HG03103 (cell line): ENCODE data around the gene ABCC1.

ENCODE experiments used
- ATAC-seq: cut with Tn5 transposase; IDR thresholded peaks from one replicate; pipeline ENCODE4 v1.9.1; 2021; ENCODE audit warnings: low read depth; ENCODE audit not compliant: unreplicated experiment

Gene ABCC1

DNA sequence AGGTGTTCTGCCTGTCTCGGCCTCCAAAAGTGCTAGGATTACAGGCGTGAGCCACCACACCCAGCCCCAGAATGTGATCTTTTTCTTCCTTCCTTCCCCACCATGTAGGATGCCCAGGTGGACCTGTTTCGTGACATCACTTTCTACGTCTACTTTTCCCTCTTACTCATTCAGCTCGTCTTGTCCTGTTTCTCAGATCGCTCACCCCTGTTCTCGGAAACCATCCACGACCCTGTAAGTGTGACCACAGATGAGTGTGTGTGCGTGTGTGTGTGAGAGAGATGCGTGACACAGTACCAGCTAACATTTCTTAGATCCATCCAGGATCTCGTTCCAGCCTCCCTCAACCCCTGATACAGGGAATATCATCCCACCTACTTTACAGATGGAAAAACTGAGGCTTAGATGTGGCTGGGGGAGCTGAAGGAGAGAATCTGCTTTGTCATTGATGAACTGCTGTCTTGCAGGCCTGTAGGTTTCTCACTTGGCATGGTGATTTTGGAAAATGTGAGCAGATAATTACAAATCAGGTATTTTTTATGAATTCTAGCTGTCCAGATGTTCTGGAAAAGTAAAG, 67.1 kb downstream of the ABCC1 start:
- no peak for ATAC-seq

DNA sequence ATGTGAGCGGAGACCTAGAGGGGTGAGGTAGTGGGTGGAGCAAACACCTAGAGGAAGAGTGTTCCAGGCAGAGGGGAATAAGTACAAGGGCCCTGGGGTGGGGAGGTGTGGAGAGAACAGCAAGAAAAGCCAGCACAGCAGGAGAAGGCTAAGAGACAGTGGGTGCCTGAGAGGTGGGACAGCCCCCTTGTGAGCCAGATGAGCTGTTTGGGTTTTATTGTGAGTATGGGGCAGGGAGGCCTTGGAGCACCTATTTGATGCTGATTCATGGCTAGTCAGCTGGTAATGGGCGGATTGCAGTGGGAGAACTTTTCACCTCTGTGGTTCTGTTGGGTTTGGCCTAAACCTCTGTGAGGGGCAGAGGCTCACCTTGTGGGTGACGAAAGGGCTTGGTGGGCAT, 68.4 kb downstream of the ABCC1 start:
- ATAC-seq = no peak

DNA sequence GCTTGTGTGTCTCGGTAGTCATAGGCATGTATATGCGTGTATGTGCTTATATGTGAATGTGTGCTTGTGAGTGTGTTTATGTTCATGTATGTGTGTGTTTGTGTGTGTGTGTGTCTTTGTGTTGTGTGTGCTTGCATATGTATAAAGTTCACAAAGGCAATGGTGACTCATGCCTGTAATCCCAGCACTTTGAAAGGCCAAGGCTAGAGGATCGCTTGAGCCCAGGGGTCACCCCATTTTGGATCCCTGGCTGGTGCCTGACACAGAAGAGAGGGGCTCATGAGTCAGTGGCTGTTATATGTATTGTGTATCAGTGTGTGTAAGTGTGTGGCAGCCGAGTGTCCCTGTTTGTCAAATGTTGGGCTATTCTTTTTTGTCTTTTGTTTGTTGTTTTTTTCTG, 69.3 kb downstream of the ABCC1 start:
- ATAC-seq = no peak

DNA sequence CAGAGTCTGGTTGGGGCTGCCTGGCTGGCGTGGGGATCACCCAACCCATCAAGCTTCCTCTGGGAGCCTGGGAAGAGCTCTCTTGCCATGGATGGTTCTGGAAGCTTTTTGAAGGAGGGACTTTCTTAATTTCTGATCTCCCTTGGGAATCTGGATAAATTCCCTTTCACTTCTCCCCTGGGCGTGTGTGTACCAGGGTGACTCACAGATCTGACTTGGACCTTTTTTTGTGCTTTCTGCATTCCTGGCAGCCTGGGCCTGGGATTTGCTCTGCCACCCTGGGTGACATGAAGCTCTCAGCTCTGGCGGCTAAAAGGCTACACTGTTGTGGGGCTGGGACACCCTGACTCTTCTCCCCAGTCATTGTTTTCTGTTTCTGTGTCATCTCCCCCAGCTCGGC, 70.1 kb downstream of the ABCC1 start:
- no peak for ATAC-seq

DNA sequence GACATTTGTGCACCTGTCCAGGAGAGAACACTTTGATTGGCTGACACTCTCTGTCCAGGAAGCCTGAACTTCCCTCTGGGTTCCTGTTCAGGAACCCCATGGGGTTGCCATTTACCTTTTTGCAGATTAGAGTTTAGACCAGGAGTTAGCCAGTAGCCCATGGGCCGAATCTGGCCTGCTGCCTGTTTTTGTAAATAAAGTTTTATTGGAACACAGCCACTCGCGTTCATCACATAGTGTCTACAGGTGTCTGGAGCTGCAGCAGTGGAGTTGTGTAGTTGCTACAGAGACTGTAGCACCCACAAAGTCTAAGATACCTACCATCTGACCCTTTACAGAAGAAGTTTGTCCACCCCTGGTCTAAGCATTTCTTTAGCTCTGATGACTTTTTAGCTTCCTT, 70.9 kb downstream of the ABCC1 start:
- no peak for ATAC-seq

DNA sequence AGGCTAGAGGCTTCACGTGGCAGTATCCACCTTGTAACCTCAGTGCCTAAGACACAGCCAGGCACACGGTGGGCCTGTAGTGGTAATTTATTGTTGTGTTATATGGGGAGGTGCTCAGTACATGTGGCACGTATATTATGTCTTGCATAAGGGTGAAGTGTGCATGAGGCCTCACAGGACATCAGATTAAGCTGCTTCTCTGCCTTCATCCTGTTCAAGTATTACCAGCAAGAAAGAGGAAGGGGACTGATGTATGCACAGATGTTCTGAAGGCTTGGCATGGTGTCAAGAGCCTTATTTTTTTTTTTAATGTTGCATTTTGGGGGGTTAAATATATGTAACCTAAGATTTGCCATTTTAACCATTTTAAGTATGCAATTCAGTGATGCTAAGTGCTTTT, 71.6 kb downstream of the ABCC1 start:
- no peak for ATAC-seq

DNA sequence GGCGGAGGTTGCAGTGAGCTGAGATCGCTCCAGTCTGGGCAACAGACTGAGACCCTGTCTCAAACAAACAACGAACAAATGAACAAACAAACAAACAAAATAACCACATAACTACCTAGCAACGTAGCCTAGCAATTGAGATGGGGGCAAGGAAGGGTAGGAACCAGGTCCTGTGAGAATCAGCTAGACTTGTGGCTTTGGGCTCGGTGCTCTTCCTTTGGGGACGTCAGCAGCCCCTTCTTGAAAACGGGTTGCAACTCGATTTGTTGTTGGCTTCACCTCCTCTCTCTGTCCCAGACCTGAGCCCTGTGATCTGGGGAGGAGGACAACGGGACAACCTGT, 72.2 kb downstream of the ABCC1 start:
- no peak for ATAC-seq

DNA sequence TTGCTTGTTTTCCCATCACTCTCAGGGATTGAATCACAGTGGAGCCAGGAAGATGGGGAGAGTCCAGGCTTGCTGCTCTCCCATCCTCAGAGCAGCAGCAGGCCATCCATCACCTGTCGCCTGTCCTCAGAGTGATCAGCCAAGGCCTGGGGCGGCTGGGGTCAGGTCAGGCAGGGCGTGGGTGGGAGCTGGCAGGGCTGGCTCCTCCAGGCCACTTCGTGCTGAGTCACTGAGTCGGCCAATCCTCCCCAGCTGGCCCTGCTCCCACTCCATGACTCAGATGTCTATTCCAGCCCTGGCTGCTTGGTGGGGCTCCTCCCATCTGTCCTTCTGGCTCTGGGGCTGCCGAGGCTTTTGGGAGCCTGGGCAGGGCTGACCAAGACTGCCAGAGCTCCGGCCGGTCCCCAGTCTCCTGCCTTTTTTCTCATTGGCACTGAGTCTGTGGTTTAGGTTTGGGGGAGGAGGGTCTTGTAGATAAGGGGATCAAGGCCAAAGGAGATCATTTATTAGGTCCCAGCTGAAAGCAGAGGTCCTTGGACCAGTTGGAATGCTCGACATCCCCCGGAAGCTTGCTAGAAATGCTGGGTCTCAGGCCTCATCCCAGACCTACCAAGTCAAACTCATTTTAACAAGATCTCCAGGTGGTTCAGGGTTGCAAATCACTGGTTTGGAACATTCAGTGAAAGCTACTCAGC, 72.7 kb downstream of the ABCC1 start:
- no peak for ATAC-seq

DNA sequence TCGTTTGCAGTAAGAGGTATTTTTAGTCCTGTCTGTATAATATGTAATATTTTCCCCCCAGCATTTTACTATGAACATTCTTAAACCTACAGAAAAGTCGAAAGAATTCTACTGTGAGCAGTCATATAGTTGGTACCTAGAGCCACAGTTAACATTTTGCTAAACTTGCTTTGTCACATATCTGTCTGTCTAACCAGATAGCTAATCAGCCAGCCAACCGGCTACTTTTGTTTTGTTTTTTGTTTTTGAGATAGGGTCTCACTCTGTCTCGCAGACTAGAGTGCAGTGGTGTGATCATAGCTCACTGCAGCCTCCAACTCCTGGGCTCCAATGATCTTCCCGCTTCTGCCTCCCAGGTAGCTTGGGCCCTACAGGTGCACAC, 73.3 kb downstream of the ABCC1 start:
- no peak for ATAC-seq

DNA sequence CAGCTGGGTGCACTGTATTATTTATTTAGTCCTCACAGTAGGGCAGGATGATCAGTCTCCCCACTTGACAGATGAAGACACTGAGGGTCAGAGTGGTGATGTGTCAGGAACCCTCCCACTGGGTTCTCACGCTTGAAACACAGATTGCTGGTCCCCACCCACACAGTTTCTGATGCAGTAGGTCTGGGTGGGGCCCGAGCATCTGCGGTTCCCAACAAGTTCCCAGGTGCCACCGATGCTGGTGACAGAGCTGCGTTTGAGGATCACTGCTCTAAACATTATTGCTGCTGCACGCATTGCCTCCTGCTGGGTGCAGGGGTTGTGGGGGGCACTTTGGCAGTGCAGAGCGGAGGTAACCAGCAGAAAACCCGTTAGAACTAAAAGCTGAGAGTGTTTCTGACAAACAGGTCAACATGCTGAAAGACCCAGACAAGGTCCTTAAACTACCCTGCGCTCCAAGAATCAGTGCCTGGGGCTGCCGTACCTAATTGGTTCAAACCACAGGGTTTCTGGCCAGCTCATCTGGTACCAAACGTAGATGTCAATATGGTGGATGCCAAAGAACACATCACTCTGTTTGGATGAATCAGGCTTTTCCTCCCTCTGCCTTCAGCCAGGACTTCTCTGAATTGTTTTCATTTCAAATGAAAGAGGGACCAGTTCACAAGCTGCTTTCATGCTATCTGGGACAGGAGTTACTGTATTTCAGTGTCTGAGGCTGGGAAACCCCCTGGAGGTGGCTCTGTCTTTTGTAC, 76.0 kb downstream of the ABCC1 start:
- ATAC-seq = no peak

DNA sequence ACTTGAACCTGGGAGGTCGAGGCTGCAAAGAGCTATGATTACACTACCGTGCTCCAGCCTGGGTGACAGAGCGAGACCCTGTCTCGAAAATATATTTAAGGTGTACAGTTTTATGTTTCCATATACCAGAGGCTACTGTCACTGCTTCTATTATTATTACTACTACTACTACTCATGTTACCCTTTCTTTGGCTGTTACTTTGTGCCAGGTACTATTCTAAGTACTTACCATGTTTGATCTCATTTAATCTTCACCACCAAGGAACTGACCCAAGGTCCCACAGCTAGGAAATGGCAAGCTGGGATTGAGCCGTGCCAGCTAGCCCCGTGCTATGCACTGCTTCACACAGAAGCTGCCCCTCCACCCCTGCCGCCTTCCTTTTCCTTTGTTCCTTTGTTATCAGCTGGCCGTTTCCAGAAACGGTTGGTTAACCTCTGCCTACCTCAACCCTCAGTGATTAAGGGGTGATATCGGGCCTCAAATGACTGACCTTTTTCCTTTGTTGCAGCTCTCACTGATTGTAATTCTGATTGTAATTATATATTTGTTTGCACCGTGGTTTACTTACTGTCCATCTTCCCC, 78.4 kb downstream of the ABCC1 start:
- no peak for ATAC-seq

DNA sequence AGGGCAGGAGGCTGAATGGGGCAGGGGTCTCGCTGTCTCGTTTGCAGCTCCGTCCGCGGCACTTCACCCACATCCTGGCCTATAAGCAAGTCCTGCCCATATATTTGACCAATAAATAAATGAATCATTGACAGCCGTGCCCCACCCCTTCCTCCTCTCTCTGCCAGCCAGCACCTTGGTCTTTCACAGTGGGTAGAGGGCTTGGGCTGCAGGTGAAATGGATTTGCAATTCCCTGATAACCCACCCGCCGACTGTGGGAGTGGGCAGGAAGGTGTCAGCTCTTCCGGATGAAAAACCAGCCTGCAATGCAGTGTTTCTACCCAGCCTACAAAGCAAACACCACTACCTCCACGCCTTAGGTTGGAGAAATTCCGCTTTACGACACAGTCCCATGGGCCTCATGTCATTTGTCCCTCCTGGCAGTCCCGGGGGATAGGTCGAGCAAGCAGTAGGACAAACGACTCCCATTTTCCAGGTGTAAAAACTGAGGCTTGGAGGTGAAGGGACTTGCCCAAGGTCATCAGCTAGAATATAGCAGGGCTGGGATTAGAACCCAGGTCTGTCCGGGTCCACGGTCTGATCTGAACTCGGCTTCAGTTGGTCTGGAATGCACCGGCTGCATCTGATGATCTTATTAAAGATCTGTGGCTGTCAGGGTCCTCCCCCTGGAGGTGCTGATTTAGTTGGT, 79.0 kb downstream of the ABCC1 start:
- ATAC-seq = no peak

DNA sequence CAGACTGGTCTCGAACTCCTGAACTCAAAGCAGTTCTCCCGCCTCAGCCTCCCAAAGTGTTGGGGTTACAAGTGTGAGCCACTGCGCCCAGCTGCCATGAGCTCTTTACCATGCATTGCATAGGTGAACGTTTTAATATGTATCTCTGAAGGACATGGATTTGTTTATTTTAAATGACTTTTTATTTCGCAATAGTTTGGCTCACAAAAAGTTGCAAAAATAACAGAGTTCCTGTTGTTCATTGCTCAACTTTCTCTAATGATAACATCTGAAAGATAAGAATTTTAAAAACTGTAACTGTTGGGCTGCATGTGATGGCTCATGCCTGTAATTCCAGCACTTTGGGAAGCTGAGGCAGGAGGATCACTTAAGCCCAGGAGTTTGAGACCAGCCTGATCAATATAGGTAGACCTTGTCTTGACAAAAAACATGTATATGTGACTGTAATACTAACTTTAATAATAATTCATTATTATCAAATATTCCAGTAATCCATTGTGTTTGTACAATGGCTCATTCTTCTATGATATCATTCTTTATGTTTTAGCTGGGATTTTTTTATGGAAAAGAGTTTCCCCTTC, 80.1 kb downstream of the ABCC1 start:
- no peak for ATAC-seq

DNA sequence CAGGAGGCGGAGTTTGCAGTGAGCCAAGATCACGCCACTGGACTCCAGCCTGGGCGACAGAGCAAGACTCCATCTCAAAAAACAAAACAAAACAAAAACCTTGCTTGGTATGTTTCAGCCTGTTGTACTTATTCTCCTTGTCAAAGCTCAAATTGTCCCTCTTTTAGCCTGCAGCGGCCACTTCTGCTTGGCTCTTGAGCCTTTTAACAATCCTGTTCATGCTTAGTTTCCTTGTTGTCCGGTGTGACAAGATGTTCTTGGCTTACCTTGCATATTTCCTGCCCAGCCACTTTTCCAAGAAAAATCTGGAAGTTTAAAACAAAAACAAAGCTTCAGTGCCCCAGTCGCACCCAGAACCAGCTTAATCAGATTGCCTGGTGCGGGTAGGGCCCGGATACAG, 81.0 kb downstream of the ABCC1 start:
- ATAC-seq = no peak

DNA sequence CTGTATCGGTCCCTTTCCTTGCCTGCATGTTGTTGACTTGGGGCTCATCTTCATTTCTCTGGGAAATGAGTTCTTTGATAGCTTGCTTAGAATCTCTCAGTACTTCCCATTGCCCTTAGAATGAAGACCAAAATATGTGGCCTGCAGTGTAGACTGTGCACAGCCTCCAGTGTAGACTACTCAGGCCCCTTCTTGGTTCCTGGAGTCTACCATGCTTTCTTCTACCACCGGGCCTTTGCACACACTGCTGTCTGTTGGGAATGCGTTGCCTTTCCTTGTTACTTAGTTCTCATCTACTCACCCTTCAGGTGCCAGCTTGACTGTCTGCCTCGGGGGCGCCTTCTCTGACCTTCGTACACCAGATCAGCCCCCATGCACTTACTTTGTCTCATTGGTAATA, 82.0 kb downstream of the ABCC1 start:
- no peak for ATAC-seq

DNA sequence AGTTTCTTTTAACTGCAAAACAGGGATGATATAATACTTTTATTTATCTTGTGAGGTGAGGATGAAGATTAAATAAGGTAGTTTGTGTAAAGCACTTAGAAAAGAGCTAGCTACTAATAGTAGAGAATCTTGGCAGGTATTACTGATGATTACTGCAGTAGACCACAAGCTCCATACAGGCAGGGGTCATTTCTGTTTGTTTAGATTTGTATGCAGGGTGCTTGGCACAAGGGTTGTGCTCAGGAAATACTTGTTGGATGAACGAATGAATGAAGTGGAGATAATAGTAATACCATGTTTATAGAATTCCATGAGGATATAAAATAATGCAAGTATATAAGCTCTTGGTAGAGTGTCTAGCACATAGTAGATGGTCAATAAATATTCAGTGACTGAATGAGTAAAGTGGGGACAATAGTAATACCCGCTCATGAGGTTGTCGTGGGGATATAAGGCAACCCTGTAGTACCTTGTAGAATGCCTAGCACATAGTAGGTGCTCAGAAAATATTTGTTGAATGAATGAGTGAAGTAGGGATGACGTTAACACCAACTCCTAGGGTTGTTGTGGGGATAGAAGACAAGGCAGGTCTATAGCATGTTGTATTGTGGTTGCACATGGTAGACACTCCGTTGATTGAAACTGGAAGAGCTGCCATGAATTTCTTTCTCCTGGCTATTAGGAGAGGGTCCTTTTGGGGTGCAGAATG, 83.0 kb downstream of the ABCC1 start:
- no peak for ATAC-seq

DNA sequence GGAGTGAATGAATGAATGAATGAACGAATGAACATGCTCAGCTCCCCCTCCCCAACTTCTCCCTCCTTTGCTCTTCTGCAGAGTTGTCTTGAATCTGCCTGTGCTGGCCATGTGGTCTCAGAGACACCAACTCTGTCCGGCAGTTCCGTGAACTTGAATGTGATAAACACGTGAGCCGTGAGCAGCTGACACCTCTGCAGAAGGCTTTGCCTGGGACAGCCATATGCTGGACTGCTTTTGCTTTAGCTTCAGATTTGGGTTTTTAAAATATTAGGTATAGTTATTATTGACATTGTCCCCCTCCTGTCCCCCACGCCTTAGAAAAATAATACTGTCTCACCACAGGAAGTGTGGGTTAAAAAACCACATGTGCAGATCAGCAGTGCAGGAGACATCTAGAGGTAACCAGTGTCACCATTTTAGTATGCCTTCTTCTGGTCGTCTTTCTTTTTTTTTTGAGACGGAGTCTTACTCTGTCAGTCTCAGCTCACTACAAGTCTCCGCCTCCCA, 83.8 kb downstream of the ABCC1 start:
- no peak for ATAC-seq

DNA sequence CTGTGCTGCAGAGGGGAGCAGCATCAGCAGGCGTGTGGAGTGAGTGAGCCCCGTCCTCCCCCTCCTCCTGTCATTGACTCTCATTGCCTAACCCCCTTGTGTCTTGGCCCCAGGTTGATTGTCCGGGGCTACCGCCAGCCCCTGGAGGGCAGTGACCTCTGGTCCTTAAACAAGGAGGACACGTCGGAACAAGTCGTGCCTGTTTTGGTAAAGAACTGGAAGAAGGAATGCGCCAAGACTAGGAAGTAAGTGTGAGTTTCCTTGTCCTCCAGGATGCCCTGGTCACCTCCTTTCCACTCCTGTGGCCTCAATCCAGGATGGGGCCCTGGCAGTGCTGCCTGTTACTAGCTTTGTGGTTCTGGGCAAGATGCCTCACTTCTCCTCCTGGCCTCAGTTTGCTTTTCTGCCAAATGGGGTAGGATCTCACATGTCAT, 87.0 kb downstream of the ABCC1 start:
- ATAC-seq = no peak

DNA sequence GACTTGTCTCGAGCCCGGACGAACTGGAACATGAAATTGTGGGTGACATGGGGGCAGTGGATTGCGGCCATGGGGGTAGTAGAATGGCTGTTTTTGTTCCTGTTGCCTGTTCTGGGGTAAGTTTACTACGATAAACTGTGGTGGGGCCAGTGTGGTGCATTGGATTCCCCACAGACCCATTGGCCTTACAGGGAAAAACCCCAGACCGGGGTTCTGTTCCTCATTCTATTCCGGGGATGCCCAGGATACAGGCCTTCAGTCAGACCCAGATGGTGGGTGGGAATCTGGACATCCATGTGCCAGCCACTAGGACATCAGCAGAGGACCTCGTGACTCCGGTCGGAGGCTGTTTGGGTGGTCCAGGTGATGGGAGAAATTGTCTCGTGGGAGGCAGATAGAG, 88.1 kb downstream of the ABCC1 start:
- no peak for ATAC-seq

DNA sequence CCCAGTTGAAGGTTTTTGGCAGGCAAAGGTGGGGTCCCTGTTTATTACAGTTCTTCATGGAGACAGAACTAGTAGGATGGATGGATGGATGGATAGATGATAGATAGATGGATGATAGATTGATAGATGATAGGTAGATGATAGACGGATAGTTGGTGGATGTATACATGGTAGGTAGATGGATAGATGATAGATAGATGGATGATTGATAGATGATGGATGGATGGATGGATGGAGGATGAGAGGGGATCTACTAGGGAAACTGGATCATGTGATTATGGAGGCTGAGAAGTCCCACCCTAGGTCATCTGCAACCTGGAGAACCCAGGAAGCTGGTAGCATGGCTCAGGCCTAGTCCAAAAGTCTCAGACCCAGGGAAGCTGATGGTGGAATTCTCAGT, 88.6 kb downstream of the ABCC1 start:
- ATAC-seq = no peak
